T-helper 2 cell treated with Interferon-gamma antibody and Interleukin-4, amounts not matched to agents 5 μg/mL and 100 μg/mL, for 36 hours (primary cell): ENCODE data around the gene GRIN2C.

Experiments
- DNase-seq: peaks from one replicate; pipeline ENCODE4 v3.0.0; 2021; ENCODE audit warnings: low spot score
- H3K27ac Mint-ChIP-seq: one replicate; pipeline ENCODE4 v1.8.0; 2021; ENCODE audit warnings: mild to moderate bottlenecking, mixed read lengths
- H3K27me3 Mint-ChIP-seq: one replicate; pipeline ENCODE4 v1.8.0; 2021; ENCODE audit warnings: low read depth, mixed read lengths
- H3K36me3 Mint-ChIP-seq: one replicate; pipeline ENCODE4 v1.8.0; 2021; ENCODE audit warnings: low read depth, mixed read lengths
- H3K4me1 Mint-ChIP-seq: one replicate; pipeline ENCODE4 v1.8.0; 2021; ENCODE audit warnings: low read depth, mixed read lengths
- H3K4me3 Mint-ChIP-seq: one replicate; pipeline ENCODE4 v1.8.0; 2022; ENCODE audit warnings: mild to moderate bottlenecking, moderate library complexity, mixed read lengths
- H3K9me3 Mint-ChIP-seq: one replicate; pipeline ENCODE4 v1.8.0; 2021; ENCODE audit warnings: mixed read lengths

GRIN2C gene

DNA sequence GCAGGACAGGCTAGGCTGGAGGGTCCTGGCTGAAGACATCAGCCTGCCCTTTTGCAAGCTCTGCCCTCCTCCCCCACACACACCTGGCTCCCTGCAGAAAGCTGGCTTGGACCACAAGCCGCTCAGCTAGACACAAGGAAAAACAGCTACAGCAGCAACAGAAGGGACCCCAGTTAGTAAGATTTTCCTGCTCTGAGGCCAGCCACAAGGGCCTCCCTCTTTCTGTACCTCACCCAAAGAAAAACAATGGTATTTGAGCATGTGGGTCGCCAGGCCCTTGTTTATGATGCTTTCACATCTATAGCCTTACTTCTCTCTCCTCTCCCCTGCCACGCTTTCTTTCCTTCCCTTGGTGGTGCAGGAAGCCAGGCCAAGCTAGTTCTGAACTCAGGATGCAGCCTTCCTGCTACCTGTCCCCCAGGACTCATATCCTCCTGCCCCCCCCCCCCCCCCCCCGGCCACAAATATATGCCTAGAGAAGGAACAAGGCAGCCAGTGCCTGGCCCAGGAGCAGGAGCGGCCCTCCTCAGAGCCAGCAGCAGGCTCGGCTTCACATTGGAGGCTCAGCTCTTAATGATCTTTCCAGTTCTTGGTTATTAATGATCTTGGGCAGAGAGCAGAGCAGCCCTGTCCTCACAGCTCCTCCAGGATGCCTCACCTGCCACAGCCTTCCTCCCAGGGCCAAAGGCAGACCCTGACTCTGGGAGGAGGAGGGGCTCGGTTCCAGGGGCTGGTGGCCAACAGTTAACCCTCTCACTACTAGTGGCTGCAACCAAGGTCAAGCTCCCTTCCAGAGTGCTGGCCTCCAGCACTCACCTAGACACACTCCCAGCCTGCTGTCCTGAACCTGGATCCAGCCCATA is 19.5 kb downstream of the GRIN2C start:
- H3K4me3 Mint-ChIP-seq: no peak overlapping the region
- H3K9me3 Mint-ChIP-seq: no peaks in the 10 kb centered on the region
- peaks cover 17% of the 10 kb centered on the region for H3K27me3 Mint-ChIP-seq
- no peak for DNase-seq
- peaks cover 11% of the 10 kb centered on the region for H3K36me3 Mint-ChIP-seq
- H3K4me1 Mint-ChIP-seq: peaks cover 4% of the 10 kb centered on the region
- no peak overlapping the region for H3K27ac Mint-ChIP-seq

DNA sequence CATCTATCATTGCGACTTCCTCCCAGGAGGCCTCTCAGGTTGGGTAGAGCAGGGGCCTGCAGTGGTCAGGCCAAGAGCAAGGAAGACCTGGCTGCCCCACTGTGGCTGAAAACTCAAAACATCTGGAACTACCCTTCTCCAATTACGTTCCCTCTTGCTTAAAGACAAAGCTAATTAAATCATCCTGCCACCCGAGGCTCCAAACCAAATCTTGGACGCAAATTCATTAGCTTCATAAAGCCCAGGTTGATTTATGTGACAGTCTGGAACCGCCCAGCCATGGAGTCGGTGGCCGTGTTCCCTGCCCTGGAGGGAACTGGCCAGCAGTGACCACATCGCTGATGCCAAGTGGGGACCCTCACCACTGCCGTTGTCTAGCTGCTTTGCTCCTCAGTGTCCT is 21.4 kb downstream of the GRIN2C start:
- Mint-ChIP-seq H3K36me3 (peaks cover 11% of the 10 kb centered on the region), H3K9me3 (no peaks in the 10 kb centered on the region), H3K27me3 (peaks cover 7% of the 10 kb centered on the region), H3K4me1 (peaks cover 4% of the 10 kb centered on the region), H3K27ac (no peak overlapping the region), H3K4me3 (no peak overlapping the region)
- DNase-seq: no peak

DNA sequence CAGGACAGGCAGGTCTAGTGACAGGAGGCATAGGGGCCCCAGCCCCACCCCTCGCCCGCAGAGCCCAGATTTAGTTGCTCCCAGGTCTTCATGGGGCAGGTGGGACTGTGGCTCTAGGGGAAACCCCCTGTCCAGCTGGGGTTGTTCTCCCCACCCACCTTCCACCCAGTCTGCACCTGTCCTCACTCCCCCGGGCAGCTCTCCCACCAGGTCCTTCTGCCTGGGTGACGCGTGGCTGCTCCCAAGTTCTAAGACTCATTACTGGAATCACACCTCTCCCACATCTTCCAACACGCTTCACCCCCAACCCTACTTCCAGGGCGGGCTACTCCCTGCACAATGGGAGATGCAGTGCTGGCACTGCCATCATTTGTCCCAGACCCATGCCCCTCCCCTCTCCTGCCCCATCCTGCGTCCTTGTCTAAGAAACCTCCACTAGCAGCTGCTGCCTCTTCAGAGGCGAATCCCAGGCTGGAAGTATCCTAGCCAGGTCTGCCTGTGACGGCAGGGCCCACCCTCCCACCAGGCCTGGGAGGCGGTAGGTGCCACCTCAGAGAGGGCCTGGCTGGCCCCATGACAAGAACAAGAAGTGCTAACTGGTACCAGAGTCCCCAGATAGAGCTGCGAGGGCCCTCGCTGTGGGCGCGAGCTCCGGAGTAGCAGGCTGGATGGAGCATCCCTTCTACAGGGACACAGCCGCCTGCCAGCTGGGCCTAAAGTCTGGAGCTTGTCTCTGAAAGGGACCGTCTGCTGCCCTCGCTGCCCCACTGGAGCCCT is 22.8 kb downstream of the GRIN2C start:
- peaks cover 4% of the 10 kb centered on the region for H3K4me1 Mint-ChIP-seq
- no peak overlapping the region for H3K4me3 Mint-ChIP-seq
- H3K27ac Mint-ChIP-seq: no peak overlapping the region
- no peak for DNase-seq
- no peaks in the 10 kb centered on the region for H3K9me3 Mint-ChIP-seq
- peaks cover 2% of the 10 kb centered on the region for H3K27me3 Mint-ChIP-seq
- peaks cover 9% of the 10 kb centered on the region for H3K36me3 Mint-ChIP-seq

DNA sequence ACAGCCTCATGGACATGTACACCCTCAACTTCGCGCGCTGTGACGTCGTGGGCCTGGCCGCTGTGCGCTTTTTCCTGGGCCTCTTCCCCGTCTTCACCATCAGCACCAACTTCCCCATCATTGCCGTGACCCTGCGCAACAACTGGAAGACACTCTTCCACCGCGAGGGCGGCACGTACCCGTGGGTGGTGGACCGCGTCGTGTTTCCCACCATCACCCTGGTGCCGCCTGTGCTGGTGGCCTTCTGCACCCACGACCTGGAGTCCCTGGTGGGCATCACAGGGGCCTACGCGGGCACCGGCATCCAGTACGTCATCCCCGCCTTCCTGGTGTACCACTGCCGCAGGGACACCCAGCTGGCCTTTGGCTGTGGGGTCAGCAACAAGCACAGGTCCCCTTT is 23.5 kb downstream of the GRIN2C start:
- no peak overlapping the region for H3K4me3 Mint-ChIP-seq
- DNase-seq: no peak
- H3K36me3 Mint-ChIP-seq: peaks cover 7% of the 10 kb centered on the region
- H3K27me3 Mint-ChIP-seq: no peaks in the 10 kb centered on the region
- peaks cover 4% of the 10 kb centered on the region for H3K4me1 Mint-ChIP-seq
- H3K9me3 Mint-ChIP-seq: no peaks in the 10 kb centered on the region
- no peak overlapping the region for H3K27ac Mint-ChIP-seq

DNA sequence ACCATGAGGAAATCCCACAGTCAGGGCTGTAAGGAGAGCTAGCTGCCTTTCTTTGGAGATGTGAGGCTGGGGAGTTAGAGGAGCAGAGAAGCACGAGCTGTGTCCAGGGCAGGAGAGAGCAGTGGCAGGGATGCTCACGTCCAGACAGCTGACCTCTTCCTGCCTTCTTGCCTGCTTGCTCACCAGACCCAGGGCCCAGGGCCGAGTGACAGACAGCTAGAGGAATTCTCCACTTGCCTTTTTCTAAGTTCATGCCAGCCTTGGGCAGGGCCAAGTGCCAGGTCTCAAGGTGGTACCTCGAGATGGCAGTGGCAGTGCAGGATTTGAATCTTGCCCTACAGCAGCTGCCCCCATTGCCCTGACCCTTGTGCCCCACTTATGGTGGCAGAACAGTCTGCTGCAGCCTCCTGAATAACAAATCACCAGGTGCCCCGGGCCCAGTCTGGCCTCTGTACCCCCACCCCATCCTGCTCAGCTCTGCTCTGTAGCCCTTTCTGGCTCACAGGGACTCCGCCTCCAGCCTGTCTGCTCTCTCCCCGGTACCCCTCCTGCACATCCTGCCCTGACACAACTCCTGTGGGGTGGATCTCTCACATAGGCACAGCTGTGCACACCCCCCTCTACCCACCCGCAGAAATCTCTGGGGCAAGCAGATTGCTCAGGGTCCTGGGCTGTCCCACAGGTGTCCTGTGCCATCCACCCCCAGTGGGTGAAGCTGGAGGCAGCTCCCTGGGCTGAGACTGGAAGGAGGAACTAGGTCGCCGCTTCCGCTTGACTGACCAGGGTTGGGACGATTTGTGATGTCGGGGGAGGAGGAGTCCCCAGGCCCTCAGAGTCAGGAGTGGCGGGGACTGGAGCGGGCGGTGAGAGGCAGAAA is 25.9 kb downstream of the GRIN2C start:
- Mint-ChIP-seq H3K27me3 (no peaks in the 10 kb centered on the region), H3K4me3 (no peak overlapping the region), H3K36me3 (peaks cover 7% of the 10 kb centered on the region), H3K4me1 (no peaks in the 10 kb centered on the region), H3K9me3 (no peaks in the 10 kb centered on the region), H3K27ac (no peak overlapping the region)
- no peak for DNase-seq

DNA sequence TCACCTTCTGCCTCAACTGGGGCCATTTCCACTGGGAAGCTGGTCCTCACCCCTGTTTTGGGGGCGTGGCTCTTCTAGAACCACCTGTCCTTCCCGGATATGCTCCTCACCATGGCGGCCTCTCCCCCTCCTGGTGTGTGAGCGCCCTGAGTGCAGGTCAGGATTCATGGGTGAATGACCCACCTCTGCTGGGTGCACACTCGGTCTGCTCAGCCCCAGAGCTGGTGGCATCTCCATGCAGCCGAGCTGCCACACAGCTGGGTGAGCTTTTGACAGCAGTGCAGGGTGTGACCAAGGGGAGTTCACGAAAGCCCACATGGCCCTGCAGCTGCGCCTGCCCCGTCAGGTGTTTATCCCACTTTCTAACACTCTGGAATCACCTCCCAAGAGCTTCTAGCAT is 27.3 kb downstream of the GRIN2C start:
- H3K27ac Mint-ChIP-seq: no peak overlapping the region
- no peaks in the 10 kb centered on the region for H3K27me3 Mint-ChIP-seq
- H3K4me3 Mint-ChIP-seq: no peak overlapping the region
- peaks cover 7% of the 10 kb centered on the region for H3K36me3 Mint-ChIP-seq
- H3K4me1 Mint-ChIP-seq: no peaks in the 10 kb centered on the region
- H3K9me3 Mint-ChIP-seq: no peaks in the 10 kb centered on the region
- DNase-seq: no peak

DNA sequence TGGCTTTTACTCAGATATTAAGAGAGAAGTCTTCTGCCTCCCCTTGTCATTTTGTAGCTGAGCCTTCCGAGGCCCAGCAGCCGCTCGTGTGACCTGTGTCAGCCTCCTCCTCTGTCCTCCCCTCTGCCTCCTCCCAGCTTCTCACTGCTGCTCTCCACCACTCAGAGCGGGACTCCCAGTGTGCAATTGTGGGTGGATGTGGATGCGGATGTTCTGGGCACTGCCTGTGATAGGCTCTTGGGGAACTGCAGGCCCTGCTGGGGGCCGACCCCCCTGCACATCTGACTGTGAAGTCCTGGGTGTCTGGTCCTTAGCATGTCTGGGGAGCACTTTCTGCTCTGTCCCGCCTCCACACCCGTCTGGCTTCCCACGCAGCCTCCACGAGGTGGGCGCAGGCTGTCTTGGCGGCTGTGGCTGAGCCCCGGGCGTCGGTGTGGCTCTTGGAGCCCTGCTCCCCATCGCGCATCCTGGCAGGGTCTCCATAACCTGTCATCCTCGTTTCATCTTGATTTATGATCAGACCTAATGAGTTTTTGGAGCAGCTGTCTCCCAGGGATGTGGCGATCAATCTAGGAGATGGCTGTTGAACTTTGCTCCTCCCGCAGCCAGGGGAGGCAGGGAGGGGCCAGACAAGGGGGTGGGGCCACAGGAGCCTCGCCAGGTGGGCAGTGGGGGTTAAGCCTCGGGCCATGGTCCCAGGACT is 28.1 kb downstream of the GRIN2C start:
- Mint-ChIP-seq H3K4me3 (no peak overlapping the region), H3K36me3 (peaks cover 5% of the 10 kb centered on the region), H3K27me3 (no peaks in the 10 kb centered on the region), H3K9me3 (no peaks in the 10 kb centered on the region), H3K4me1 (no peaks in the 10 kb centered on the region), H3K27ac (no peak overlapping the region)
- DNase-seq: no peak

DNA sequence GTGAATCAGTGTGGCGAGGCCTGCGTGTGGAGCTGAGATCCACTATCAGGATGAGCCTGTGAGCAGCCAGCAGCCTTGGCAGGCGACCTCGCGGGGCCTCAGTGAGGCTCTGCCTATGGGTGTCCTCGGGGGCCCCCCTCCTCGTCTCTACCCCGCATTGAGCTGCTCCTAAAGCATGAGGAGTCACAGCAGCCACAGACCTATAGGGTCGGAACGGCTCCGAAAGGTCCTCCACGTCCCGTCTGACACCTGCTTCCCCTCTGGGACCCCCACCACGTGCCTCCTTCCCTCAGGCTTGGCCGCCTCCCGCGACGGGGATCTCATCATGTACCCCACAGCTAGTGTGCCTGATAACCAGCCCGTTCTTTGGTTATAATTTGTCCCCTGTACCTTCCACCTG is 28.8 kb downstream of the GRIN2C start:
- Mint-ChIP-seq H3K4me3 (no peak overlapping the region), H3K36me3 (peaks cover 1% of the 10 kb centered on the region), H3K9me3 (no peaks in the 10 kb centered on the region), H3K27ac (no peak overlapping the region), H3K27me3 (no peaks in the 10 kb centered on the region), H3K4me1 (no peaks in the 10 kb centered on the region)
- no peak for DNase-seq

DNA sequence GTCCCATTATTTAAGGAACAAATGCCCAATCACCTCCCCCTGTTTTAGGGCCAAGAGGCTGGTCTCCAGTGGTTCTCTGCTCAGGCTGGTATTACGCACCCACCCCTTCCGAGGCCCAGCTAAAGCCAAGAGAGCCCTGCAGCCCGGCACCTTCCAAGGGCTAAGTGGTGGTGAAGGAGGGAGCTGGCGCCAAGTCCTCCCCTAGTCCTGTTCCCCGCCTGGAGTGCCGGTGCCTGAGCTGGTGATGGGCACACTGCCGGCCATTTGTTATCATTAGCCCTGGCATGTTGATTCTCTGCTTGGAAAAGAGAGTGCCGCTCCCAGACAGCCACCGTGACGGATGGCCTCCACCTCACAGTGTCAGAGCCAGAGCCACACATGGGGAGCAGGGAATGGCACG is 31.9 kb downstream of the GRIN2C start:
- H3K4me3 Mint-ChIP-seq: no peak overlapping the region
- DNase-seq: no peak
- H3K4me1 Mint-ChIP-seq: no peaks in the 10 kb centered on the region
- no peak overlapping the region for H3K27ac Mint-ChIP-seq
- H3K27me3 Mint-ChIP-seq: no peaks in the 10 kb centered on the region
- H3K36me3 Mint-ChIP-seq: no peaks in the 10 kb centered on the region
- no peaks in the 10 kb centered on the region for H3K9me3 Mint-ChIP-seq

DNA sequence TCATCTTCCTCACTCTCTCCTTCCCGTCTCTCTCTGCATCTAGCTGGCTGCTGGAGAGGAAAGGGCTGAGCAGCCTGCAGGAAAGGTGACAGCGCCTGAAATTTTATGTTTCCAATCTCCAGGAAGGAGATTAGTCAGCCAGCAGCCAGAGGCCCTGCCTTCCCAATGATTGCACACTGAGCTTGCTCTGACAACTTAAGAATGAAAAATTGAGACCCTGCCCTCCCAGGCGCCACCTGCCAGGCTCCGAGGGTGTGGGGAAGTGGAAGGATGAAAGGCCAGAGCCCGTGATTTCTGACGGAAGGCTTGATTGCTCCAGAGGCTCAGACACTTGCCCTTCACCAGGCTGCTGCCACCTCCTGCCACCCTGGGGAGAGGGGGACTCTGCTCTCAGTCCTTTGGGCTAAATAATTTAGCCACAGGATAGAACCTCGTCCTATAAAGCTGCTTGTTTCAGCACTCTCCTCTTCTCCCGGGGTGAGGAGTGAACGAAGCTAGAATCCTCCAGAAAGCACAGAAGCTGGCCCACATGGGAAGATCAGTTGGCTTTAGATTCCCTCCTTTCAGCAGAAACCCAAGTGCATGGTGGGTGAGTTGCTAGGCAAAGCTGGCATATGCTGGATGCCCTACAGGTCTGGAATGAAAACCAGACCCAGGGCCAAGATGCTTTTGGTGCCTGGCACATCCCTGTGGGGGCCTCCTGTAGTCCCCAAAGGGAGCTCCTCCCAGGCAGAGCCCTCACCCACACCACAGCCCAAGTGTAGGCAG is 33.5 kb downstream of the GRIN2C start:
- H3K27me3 Mint-ChIP-seq: no peaks in the 10 kb centered on the region
- no peak overlapping the region for H3K4me3 Mint-ChIP-seq
- H3K36me3 Mint-ChIP-seq: no peaks in the 10 kb centered on the region
- no peaks in the 10 kb centered on the region for H3K4me1 Mint-ChIP-seq
- no peak for DNase-seq
- H3K9me3 Mint-ChIP-seq: no peaks in the 10 kb centered on the region
- H3K27ac Mint-ChIP-seq: no peak overlapping the region

DNA sequence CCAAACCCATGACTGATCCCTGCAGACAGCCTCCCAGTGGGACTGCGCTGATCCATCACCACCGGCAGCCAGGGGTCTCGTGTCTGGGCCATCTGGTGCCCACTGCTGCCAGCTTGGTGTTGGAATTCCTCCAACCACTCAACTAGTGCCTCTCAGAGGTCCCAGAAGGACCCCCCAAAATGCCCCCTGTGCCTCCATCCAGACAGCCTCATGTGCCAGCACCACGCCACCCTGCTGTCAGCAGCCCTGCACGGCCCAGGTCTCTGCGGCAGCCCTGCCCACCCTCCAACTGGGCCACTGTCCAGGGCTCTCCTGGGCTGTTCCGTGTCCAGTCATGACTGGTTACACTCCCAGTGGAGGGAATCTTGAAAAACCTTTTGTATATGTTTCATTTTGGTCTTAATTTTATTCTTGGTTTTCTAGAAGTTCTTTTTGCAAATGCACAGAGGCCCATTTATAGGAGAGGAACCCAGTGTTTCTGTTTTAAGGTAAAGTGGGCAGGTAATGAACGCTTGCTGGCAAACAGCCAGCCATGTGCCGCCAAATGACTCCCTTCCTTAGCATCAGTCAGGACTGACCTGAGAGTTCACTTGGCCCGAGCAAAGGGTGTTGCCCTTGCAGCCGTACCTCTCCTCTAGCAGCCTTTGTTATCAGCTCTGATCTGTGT is 34.6 kb downstream of the GRIN2C start:
- H3K36me3 Mint-ChIP-seq: peaks cover 3% of the 10 kb centered on the region

DNA sequence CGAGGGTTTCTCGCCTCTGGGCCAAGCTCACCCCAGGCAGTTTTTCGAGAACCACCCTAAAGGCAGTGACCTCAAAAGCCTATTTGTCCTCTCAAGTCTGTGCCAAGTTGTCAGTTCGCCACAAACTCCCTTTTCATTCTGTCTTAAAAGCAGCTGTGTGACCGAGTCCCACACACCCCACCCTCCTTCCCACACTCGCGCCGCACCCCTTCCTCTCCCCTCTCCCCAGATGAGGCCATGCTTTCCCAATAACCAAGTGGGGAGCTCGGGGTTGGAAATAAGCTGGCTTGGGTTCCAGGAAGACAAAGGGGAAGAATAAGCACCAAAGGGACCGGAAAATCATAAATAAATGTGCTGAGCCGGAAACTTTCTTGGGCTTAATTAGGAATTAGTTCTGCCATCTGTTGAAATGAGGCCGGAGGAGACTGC is 36.7 kb downstream of the GRIN2C start:
- Mint-ChIP-seq H3K36me3 (peaks cover 7% of the 10 kb centered on the region), H3K4me1 (no peaks in the 10 kb centered on the region), H3K9me3 (no peaks in the 10 kb centered on the region), H3K27me3 (no peaks in the 10 kb centered on the region), H3K4me3 (no peak overlapping the region), H3K27ac (no peak overlapping the region)
- no peak for DNase-seq

More for the DNA sequence above, 34.6 kb downstream of the GRIN2C start:
- no peak overlapping the region for H3K4me3 Mint-ChIP-seq
- no peak overlapping the region for H3K27ac Mint-ChIP-seq
- DNase-seq: no peak
- no peaks in the 10 kb centered on the region for H3K27me3 Mint-ChIP-seq
- H3K4me1 Mint-ChIP-seq: no peaks in the 10 kb centered on the region
- H3K9me3 Mint-ChIP-seq: no peaks in the 10 kb centered on the region
